HL-60/S4 treated with phorbol 12-myristate 13-acetate at 8.2 ng/mL for 4 days and 3 days (cell line): Measurements from ENCODE around the gene CDKN1A.
"Not testable (repeated sequence)": the region's sequence is repeated elsewhere in the genome, so short reads cannot be mapped to it uniquely, and the experiment has no call there.

Experiments used
- in situ Hi-C: fragments of 300-500 bp; cut with MboI; formaldehyde crosslinking; loops from 2 replicates; pipeline ENCODE4 v1.15.0; 2022; ENCODE audit warnings: low sequenced_read_pairs

CDKN1A gene

DNA sequence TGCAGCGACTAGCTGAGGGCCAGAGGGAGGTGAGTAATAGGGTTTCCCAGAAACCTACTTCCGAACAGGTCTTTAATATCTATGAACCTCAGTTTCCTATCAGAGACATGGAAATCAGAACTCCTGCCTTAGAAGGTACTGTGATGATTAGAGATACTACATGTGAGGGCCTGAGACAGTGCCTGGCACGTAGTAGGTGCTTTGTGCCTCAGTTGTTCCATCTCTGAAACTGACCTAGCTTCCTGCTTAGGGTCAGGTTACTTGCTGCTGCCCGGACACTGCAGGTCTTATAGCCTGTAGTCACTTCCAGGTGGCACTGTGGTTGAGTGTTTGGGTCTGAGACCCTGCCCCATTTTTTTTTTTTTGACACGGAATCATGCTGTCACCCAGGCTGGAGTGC lies 40.0 kb downstream of the CDKN1A start:
- in situ Hi-C loops = no loop called here

DNA sequence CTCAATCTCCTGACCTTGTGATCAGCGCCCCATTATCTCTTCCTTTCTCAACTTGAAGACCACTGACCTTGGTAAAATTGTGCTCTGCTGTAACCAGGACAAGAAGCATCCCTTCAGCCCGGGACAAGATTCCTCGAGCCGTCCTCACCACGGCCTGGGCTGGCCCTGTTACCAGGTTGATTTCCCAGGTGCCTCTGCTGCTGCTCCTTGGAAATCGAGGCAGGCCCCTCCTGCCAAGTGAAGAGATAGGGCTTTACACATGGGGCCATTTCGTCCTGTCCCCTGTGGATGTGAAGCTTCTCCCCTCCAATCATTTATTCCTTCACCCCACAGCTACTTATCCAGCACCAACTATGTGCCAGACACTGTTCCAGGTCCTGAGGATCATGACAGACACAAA lies 40.6 kb downstream of the CDKN1A start:
- in situ Hi-C loops = no loop called here

DNA sequence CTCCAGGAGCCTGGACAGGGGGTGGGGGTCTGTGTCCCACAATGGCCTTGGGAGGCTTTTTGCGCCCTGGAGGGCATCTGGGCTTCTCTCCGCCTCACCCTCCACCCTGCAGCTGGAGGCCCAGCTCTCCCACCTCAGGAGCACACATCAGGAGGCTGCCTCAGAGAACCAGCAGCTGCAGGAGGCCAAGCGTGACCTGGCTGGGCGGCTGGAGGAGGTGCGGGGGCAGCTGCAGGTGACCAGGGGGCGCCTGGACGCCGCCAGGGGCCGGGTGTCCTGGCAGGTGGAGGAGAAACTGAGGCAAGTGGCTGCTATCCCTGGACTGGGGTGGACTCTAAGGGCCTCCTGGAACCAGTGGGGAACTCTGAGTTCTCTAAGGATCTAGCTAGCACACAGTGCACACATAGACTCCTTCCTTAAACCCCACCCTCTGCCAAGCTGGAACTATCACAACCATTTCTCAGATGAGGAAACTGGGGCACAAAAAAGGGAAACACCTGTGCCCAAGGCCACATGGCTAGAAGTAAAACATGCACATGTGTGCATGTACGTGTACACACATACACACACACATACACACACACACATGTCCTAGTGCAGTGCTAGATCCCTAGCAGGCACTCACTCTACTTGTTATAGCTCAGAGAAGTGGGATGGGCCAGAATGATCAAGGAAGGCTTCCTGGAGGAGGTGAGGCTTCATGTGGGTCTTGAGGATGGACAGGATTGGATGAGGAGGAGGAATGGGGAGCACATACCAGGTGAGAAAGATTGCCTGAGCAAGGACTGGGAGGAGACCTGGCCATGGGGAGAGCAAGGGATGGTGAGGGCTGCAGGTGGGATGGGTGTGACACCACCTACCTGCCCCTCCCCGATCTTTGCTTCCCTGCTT lies 42.0 kb downstream of the CDKN1A start:
- in situ Hi-C loops = no loop called here

DNA sequence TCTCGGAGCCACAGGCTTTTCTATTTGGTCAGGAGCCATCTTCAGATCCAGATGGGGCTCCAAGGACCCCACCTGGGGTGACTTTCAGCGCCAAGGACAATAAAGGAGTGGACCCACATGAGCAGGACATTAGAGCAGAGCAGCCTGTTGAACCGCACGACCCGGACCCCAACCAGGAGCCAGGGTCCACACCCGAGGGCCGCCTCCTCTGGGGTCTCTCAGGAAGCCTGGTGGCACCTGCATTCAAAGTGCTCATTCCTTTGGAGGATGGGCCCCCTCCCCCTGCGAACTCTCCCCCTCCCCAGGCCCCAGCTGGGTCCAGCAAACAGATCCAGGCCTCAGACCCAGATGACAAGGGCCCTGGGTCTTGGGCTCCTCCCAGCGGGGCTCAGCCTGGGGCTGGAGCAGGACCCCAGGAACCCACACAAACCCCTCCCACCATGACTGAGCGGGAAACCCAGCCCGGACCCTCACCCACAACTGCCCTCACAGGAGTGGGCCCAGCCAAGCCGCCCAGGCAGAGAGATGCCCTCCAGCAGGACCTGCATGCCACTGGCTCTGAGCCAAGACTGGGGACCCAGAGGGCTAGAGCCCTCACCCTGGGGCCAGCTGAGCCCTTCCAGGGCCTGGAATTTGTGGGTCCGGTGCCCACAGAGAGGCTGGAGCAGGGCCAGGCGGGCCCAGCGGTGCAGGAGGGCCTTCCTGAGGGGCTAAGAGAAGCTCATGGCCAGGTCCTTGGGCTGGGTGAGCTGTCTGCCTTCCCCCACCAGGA lies 43.0 kb downstream of the CDKN1A start:
- in situ Hi-C loops = no loop called here

DNA sequence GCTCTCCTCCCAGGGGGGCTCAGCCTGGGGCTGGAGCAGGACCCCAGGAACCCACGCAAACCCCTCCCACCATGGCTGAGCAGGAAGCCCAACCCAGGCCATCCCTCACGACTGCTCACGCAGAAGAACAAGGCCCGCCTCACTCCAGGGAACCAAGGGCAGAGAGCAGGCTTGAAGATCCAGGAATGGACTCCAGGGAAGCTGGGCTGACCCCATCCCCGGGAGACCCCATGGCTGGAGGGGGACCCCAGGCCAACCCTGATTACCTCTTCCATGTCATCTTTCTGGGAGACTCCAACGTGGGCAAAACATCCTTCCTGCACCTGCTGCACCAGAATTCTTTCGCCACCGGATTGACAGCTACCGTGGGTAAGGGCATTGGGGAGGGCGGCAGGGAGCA lies 43.9 kb downstream of the CDKN1A start:
- in situ Hi-C loops = no loop called here

DNA sequence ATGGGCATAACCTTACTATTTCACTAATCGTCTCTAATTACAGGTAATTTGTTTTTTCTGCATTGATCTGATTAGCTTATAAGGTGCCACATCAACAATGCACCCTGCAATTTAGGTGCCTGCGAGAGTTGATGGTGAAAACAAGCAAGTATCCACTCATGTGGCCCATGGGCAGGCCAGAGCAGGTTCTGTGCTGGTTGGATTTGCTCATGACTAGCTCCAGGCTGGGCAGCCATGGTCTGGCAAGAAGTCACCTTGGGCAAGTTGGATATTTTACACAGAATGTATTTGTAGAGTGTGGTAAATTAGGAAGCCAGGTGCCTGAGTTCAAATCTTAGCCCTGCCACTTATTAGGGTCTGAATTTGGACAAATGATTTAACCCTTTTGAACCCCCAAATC lies 44.4 kb downstream of the CDKN1A start:
- in situ Hi-C loops = no loop called here

DNA sequence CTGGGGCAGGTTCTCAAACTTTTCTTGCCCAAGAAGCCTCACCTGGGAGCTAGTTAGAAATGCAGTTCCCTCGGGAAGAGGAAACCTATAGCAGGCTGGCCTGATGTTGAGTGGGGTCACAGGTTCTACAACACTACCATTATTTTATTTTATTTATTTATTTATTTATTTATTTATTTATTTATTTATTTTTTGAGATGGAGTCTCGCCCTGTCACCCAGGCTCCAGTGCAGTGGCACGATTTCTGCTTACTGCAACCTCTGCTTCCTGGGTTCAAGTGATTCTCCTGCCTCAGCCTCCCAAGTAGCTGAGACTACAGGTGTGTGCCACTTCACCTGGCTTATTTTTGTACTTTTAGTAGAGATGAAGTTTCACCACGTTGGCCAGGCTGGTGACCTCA lies 45.5 kb downstream of the CDKN1A start:
- in situ Hi-C loops = not testable (repeated sequence)

DNA sequence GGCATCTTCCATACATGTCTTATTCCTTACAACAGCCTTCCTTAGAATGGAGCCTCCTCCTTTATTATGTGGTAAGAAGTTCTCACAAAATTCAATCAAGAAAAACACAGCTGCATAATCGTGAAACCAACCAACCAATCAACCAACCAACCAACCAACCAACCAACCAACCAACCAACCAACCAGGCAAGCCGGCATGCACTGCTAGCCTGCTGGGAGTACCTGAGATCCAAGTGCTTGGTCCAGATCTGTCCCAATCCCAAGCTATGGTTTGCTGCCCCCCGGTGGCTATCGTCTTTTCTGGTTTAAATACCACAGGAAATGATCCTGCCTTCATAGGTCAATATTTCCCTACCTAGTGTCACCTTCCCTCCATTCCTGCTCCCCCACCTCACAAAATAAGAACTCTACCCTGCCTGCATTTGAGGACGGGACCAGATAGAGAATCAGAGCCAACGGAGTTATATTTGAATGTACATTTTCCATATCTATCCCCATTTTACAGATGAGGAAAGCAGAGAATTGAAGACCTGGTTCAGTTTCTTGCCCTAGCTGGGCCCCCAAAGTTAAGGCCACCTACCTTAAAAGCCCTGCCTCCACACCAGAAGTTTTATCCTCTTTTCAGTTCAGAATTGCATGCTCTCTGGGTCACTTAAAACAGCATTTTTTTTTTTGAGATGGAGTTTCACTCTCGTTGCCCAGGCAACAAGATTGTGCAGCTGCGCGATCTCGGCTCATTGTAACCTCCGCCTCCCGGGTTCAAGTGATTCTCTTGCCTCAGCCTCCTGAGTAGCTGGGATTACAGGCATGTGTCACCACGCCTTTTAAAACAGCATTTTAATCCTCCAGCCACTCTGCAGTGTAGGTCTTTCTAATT lies 46.2 kb downstream of the CDKN1A start:
- in situ Hi-C loops = no loop called here

DNA sequence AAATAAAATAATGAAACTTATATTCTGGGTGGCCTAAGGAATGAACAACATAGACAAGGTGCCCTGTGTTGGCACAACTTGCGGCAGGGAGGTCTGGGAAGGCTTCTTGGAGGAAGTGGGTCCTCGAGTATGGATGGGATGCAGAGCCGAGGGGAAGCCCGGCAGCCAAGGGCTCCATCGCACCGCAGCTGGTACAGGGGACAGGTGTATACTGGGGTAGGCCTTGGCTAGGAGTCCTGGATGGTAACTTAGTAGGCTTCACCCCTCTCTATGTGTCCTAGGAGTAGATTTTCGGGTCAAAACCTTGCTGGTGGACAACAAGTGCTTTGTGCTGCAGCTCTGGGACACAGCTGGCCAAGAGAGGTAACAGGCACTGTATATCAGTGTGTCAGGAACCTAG lies 47.1 kb downstream of the CDKN1A start:
- in situ Hi-C loops = no loop called here

DNA sequence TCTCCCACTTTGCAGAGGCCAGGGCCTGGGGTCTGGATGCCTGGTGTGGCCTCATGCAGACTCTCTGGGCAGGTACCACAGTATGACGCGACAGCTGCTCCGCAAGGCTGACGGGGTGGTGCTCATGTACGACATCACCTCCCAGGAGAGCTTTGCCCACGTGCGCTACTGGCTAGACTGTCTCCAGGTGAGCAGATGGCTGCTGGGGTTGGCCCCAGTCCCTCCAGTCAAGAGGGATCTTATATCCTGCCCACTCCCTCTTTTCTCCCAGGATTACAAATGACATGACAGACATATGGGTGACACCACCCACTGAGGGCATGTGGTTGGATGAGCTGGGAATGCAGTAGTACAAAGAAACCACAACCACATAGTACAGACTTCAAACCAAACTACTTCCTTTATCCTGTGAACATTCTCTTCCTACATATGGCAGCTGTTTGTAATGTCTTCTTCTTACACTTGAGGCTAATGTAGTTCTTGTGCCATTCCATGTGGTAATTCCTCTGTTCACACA lies 49.0 kb downstream of the CDKN1A start:
- in situ Hi-C loops = no loop called here

DNA sequence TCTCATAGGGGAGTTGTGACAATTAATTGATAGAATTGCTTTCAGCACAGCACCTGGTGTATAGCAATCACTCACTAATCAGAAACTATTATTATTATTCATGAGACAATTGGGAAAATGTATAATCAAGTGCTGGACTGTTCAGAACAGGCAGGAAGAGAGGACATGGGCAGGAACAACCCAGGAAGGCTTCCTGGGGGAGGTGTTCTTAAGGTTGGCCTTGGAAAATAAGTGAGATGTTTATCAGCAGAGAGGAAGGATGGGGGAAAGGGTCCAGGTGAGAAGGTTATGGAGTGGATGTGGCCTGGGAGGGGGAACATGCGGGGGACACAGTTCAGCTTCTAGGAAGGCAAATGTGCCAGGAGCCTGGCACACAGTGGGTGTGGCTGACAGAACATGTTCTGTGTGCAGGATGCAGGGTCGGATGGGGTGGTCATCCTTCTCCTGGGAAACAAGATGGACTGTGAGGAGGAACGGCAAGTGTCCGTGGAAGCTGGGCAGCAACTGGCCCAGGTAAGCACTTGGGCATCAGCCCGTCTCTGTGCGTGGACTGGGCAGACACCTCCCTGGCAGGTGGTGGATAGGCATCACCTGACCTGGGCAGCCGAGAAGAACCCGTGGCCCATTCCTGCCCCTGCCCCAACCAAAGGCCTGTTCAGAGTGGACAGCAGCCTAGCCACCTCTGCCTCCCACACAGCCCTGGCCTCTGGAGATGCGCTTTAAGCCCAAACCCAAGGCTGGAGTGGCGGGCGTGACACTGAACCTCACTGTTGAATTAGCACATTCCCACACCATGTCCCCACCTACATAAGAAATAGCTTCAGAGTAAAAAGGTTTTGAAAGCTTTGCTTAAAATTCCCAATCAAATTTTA lies 50.0 kb downstream of the CDKN1A start:
- in situ Hi-C loops = no loop called here

DNA sequence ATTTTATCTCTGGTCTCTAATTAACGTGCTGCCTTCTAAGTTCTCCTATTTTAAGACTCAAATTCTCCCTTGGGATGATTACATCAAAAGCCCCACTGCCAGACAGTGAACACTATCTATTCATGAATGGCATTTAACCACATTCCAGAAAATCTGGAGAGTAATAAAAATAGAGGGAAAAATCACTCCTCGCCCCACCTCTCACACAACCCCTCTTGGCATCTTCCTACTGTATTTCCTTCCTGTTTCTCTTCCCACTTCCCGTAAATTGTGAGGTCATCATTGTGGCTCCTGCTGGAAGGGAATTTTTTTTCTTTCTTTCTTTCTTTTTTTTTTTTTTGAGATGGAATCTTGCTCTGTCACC lies 50.6 kb downstream of the CDKN1A start:
- in situ Hi-C loops = no loop called here

DNA sequence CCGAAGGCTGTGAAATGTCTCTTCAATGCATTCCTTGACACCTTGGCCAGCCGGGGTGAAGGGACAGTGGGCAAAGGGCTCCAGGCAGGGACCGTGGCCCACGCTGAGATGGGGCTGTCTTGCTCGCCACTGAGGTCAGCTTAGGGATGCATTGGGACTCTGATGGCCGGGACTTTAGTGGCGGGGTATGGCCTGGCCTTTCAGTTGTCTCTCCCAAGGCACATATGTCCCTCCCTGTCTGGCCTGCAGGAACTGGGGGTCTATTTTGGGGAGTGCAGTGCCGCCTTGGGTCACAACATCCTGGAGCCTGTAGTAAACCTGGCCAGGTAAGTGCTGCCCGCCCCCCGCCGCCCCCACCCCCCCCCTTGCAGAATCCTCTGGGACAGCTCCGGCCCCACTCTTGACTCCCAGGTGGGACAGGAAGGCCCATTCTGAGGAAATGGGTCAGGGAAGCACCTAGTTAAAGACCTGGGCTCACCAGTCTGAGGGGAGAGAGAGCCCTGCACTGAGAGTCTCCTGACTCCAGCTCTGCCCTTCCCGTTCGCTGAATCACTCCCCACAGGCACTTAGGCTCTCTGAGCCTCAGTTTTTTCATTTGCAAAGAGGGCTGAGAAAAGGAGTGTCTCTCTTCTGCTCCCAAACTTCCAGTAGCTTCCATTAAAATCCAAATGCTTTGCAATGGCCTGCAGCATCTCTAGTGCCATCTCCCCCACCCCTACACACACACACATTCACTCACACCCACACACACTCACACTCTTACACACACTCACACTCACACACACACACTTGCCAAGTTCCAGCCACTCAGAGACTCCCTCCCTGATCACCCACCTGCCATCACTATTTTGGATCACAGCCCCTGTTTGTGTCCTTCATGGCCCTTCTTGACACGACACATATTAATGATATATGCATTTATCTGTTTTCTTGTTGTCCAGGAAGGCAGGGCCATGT lies 52.2 kb downstream of the CDKN1A start:
- in situ Hi-C loops = no loop called here

DNA sequence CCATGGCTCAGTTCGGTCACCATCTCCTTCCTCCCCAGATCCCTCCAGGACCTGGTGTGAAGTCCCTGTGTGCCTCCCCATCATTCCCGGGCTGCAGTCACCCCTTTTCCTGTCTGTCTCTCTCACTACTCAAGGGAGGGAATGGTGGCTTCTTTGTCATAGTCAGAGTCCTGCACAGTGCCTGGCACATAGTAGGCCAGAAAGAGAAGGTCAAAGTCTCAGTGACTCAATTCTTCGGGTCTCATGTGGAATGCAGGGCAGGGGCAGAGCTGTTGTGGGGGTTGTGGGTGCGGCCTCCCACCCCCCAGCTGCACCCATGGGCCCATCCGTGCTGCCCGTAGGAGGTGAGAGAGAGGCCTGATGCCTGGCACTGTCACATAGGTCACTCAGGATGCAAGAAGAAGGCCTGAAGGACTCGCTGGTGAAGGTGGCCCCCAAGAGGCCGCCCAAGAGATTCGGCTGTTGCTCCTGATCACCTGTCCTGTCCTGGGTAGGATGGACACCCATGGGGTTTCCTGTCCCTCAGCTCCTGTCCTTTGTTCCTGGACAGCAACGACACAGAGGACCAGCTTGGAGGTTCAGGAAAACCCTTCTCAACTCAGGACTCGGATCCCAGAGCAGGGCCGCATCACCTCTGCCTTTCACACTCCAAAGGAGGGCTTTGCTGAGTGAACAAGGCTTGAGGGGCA lies 53.3 kb downstream of the CDKN1A start:
- in situ Hi-C loops = no loop called here

DNA sequence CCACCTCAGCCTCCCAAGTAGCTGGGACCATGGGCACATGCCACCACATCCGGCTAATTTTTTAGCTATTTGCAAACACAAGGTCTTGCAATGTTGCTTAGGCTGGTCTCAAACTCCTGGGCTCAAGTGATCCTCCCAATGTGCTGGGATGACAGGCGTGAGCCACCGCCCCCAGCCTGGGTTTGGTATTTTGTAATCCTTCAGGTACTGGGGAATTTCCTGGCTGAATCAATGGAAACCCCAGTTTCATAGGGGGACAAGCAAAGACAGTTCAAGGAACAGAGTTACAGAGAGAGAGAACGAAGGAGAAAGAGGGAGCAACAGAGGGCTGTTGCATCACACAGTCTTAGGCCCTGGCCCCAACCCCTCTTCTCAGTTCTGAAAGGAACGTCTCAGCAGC lies 54.8 kb downstream of the CDKN1A start:
- in situ Hi-C loops = no loop called here

DNA sequence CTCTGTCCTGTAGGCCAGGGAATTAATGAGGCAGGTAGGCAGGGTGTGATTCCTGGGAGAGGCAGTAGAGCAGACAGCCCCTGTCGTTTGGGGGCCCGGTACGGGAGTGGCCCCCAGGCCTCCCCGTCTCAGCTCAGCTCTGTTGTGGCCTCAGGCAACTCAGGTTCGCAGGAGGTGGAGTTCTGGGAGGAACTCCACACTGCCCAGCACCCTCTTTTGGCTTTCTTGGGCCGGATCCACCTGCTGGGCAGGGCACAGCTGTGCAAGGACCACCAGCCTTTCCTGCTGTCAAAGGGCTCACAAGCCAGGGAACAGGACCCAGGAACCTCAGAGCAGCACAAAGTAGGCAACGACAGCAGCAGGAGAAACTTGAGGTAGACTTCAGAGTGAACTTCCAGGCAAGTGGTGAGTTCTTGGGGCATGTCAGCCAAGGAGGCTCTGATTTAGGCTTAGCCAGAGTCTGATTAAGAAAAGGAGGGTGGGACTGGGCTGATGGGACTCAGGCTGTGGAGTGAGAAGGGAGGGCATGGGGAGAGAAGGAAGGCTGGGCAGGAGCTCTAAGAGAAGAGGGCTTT lies 56.1 kb downstream of the CDKN1A start:
- in situ Hi-C loops = no loop called here

DNA sequence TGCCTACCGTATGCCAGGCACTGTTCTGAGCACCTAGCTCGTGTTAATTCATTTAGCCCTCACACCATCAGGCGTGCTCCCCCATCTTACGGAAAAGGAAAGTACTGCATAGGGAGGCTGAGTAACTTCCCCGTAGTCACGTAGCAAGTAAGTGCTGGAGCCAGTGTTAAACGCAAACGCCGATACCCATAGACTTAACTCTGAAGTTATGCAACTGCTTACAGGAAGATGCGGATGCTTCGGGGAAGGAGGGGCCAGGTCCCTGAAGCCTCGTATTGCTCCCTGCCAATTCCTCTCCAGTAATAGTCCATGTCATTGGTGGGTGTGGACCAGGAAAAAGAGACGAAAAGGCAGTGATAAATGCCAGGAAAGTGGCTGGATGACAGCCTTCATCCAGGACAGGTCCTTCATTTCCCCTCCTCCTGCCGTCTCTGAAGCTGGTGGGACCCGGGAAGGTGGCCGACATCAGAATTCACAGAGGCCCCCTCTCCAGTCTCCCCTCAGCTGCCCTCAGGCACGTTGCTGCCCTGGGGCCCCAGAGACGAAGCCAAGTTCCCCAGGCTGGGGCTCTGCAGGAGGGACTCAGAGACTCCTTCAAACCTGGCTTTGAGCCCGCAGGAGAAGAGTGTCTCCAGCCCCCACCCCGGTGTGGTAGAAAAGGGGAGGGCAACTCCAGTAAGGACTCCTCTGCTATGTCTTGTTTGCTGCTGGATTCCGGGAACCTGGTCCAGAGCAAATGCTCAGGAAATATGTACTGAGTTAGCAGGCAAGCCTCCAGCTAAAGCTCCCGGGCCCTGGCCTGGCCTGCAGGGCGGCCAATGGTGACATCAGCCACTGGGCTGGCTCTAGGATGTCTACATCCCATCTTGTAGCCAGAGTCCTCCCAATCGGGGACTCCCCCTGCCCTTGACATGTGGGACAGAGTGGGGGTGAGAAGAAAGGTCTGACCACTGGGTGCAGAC lies 56.9 kb downstream of the CDKN1A start:
- in situ Hi-C loops = no loop called here
